ENCODE data around the gene BCL2L13. TPM values are rescaled to one million over a fixed set of nuclear protein-coding genes. Genes with fewer than 3 reads are reported as not detected.

BCL2L13 gene
- total RNA-seq, 1 experiment from 2014 or later = 44.0 TPM

DNA sequence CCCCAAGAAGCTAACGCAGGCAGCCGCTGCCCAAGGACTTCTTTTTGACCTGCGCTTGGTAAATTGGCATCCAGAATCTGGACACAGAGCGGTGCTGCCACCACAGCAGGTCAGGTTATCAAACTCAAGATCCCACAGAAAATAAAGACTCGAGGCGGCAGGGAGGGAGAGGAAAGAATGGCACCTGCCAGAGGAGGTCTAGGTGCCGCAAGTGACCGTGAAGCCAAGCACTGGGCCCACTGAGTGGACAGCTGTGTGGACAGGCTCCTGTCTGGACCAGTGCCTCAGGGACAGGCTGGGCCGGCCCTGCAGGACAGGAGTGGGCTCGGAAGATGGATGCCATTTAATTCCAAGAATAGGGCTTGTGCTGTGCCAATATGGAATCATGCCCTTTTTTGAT is 108.4 kb downstream of the BCL2L13 start:
- no peak overlapping the region for H3K4me3 ChIP-seq (ENCODE audit: low read depth in 2 of 2, low read length in 2 of 2)
- no TSS peak for BruUV-seq (replicated peaks)
- POLR2A ChIA-PET = no interaction called here
- no peaks in the 10 kb centered on the region for H3K36me3 ChIP-seq (ENCODE audit: control insufficient read depth, insufficient read depth, low read length)
- TF ChIP-seq TCF7L2 (IDR thresholded peaks at IDR 0.05; ENCODE audit: low read depth, low read length) (no peak), POLR2AphosphoS5 (IDR thresholded peaks at IDR 0.05; ENCODE audit: low read depth, low read length) (no peak), SIN3A (IDR thresholded peaks at IDR 0.05; ENCODE audit: borderline replicate concordance, insufficient read depth, low read depth, low read length) (no peak)
- TF ChIP-seq, protein P1, sequence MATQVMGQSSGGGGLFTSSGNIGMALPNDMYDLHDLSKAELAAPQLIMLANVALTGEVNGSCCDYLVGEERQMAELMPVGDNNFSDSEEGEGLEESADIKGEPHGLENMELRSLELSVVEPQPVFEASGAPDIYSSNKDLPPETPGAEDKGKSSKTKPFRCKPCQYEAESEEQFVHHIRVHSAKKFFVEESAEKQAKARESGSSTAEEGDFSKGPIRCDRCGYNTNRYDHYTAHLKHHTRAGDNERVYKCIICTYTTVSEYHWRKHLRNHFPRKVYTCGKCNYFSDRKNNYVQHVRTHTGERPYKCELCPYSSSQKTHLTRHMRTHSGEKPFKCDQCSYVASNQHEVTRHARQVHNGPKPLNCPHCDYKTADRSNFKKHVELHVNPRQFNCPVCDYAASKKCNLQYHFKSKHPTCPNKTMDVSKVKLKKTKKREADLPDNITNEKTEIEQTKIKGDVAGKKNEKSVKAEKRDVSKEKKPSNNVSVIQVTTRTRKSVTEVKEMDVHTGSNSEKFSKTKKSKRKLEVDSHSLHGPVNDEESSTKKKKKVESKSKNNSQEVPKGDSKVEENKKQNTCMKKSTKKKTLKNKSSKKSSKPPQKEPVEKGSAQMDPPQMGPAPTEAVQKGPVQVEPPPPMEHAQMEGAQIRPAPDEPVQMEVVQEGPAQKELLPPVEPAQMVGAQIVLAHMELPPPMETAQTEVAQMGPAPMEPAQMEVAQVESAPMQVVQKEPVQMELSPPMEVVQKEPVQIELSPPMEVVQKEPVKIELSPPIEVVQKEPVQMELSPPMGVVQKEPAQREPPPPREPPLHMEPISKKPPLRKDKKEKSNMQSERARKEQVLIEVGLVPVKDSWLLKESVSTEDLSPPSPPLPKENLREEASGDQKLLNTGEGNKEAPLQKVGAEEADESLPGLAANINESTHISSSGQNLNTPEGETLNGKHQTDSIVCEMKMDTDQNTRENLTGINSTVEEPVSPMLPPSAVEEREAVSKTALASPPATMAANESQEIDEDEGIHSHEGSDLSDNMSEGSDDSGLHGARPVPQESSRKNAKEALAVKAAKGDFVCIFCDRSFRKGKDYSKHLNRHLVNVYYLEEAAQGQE (IDR thresholded peaks at IDR 0.05; ENCODE audit: insufficient read depth in 1 of 2, low read depth in 2 of 2, low read length in 1 of 2) = no peak
- TF ChIP-seq, protein P2, sequence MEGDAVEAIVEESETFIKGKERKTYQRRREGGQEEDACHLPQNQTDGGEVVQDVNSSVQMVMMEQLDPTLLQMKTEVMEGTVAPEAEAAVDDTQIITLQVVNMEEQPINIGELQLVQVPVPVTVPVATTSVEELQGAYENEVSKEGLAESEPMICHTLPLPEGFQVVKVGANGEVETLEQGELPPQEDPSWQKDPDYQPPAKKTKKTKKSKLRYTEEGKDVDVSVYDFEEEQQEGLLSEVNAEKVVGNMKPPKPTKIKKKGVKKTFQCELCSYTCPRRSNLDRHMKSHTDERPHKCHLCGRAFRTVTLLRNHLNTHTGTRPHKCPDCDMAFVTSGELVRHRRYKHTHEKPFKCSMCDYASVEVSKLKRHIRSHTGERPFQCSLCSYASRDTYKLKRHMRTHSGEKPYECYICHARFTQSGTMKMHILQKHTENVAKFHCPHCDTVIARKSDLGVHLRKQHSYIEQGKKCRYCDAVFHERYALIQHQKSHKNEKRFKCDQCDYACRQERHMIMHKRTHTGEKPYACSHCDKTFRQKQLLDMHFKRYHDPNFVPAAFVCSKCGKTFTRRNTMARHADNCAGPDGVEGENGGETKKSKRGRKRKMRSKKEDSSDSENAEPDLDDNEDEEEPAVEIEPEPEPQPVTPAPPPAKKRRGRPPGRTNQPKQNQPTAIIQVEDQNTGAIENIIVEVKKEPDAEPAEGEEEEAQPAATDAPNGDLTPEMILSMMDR (IDR thresholded peaks at IDR 0.05) = no peak
- ATAC-seq = no peak
- intact Hi-C loops (cut with micrococcal nuclease; ENCODE audit: unreplicated experiment) (no loop called here), in situ Hi-C loops (cut with HindIII; ENCODE audit: low pct_unique_long_range_greater_than_20kb, low sequenced_read_pairs) (no loop called here)
- no peaks in the 10 kb centered on the region for H3K27me3 ChIP-seq (ENCODE audit: control insufficient read depth, insufficient read depth, low read length)
- CTCF ChIA-PET = no interaction called here
- peaks cover 34% of the 10 kb centered on the region for H3K4me1 ChIP-seq (ENCODE audit: control insufficient read depth, insufficient read depth, low read length)
- DNase-seq (ENCODE audit: low read depth, low spot score) = no peak
- H3K9me3 ChIP-seq (ENCODE audit: control insufficient read depth, insufficient read depth, low read depth, low read length) = no peaks in the 10 kb centered on the region
- H3K27ac ChIP-seq (ENCODE audit: low read length) = no peak overlapping the region

DNA sequence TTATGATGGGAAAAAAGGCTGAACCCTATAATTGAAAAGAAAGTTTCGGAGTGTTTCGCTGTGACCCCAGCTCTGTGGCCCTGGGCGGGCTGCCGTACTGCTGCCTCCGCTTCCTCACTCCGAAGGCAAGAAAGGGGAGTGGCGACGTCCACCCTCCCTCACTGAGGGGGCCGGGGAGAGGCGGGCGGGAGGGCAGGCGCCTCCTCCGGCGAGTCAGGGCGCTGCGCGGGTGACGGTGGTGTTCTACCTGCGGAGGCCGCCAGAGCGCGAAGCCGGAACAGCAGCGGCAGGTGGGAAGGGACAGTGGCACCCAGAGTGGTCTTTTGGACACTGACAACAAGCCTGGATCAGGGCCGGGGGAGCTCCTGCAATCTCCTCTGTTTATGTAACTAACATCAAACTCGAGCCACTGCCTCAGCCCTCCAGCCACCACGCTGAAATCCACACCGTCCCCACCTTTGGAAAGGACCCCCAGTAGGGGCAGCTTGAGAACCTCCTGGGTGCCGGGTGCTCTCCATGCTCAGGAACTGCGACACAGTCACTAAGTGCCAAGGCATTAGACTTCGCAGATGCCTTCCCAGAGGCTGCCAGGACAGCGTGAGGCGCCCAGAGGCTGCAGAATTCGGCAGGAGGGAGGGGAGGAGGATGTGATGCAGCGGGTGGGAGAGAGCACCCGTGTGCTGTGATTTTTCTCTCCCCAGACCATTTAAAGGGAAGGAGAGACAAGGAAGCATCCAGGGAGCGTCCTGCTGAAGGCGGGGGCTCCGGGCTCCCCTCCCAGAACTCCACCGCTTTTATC is 110.2 kb downstream of the BCL2L13 start:
- intact Hi-C loops (cut with micrococcal nuclease; ENCODE audit: unreplicated experiment) = no loop called here
- Histone ChIP-seq H3K9me3 (ENCODE audit: control insufficient read depth, insufficient read depth, low read depth, low read length) (no peaks in the 10 kb centered on the region), H3K36me3 (ENCODE audit: control insufficient read depth, insufficient read depth, low read length) (no peaks in the 10 kb centered on the region), H3K4me1 (ENCODE audit: control insufficient read depth, insufficient read depth, low read length) (peaks cover 21% of the 10 kb centered on the region), H3K27me3 (ENCODE audit: control insufficient read depth, insufficient read depth, low read length) (no peaks in the 10 kb centered on the region), H3K4me3 (ENCODE audit: low read depth in 2 of 2, low read length in 2 of 2) (no peak overlapping the region), H3K27ac (ENCODE audit: low read length) (no peak overlapping the region)
- no TSS peak for BruUV-seq (replicated peaks)
- ATAC-seq (no peak), DNase-seq (ENCODE audit: low read depth, low spot score) (no peak)
- ChIA-PET POLR2A (no interaction called here), CTCF (no interaction called here)
- in situ Hi-C loops (cut with HindIII; ENCODE audit: low pct_unique_long_range_greater_than_20kb, low sequenced_read_pairs) = no loop called here
- no peak for TF ChIP-seq POLR2AphosphoS5 (IDR thresholded peaks at IDR 0.05; ENCODE audit: low read depth, low read length)
- TF ChIP-seq, protein P1 (IDR thresholded peaks at IDR 0.05; ENCODE audit: insufficient read depth in 1 of 2, low read depth in 2 of 2, low read length in 1 of 2) = no peak
- TF ChIP-seq, protein P2 (IDR thresholded peaks at IDR 0.05) = no peak
- no peak for TF ChIP-seq SIN3A (IDR thresholded peaks at IDR 0.05; ENCODE audit: borderline replicate concordance, insufficient read depth, low read depth, low read length)
- no peak for TF ChIP-seq TCF7L2 (IDR thresholded peaks at IDR 0.05; ENCODE audit: low read depth, low read length)
